ENCODE results near the gene PEX26.
"Not testable (repeated sequence)": the region's sequence is repeated elsewhere in the genome, so short reads cannot be mapped to it uniquely, and the experiment has no call there.

DNA sequence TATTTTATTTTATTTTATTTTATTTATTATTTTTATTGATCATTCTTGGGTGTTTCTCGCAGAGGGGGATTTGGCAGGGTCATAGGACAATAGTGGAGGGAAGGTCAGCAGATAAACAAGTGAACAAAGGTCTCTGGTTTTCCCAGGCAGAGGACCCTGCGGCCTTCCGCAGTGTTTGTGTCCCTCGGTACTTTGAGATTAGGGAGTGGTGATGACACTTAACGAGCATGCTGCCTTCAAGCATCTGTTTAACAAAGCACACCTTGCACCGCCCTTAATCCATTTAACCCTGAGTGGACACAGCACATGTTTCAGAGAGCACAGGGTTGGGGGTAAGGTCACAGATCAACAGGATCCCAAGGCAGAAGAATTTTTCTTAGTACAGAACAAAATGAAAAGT is 36.9 kb upstream of the PEX26 start:
- TF ChIP-seq, protein P1, sequence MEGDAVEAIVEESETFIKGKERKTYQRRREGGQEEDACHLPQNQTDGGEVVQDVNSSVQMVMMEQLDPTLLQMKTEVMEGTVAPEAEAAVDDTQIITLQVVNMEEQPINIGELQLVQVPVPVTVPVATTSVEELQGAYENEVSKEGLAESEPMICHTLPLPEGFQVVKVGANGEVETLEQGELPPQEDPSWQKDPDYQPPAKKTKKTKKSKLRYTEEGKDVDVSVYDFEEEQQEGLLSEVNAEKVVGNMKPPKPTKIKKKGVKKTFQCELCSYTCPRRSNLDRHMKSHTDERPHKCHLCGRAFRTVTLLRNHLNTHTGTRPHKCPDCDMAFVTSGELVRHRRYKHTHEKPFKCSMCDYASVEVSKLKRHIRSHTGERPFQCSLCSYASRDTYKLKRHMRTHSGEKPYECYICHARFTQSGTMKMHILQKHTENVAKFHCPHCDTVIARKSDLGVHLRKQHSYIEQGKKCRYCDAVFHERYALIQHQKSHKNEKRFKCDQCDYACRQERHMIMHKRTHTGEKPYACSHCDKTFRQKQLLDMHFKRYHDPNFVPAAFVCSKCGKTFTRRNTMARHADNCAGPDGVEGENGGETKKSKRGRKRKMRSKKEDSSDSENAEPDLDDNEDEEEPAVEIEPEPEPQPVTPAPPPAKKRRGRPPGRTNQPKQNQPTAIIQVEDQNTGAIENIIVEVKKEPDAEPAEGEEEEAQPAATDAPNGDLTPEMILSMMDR (IDR thresholded peaks at IDR 0.05) = not testable (repeated sequence)
- TF ChIP-seq POLR2A, EP300 (IDR thresholded peaks at IDR 0.05): not testable (repeated sequence)

Data from ovary (tissue), 3 donors.